ENCODE results near the gene AMMECR1. TPM values are rescaled to one million over a fixed set of nuclear protein-coding genes. Genes with fewer than 3 reads are reported as not detected.

The AMMECR1 gene
- total RNA-seq, 4 donors from 2014 or later, result 1.0 to 12.1 (median 6.9) TPM

DNA sequence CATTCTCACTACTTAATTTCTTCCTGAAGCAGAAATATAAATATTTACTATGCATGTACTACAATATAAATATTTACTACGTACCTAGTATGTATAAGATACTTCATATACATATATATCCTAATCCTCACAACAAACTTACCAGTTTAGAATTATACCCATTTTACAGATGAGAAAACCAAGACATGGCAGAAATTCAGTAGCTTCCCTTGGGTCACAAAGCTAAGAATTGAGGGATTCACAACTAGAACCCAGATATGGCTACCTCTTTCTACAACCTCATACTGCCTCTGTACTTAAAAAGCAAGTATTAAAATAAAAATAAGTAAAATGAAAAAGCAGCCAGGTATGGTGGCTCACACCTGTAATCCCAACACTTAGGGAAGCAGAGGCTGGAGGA lies 65.9 kb downstream of the AMMECR1 start:
- Histone ChIP-seq H3K4me1 (no peaks in the 10 kb centered on the region), H3K4me3 (no peak overlapping the region), H3K27me3 (no peaks in the 10 kb centered on the region), H3K9me3 (no peaks in the 10 kb centered on the region), H3K27ac (no peak overlapping the region), H3K36me3 (no peaks in the 10 kb centered on the region)
- no peak for TF ChIP-seq POLR2A (IDR thresholded peaks at IDR 0.05)
- TF ChIP-seq, protein P1, sequence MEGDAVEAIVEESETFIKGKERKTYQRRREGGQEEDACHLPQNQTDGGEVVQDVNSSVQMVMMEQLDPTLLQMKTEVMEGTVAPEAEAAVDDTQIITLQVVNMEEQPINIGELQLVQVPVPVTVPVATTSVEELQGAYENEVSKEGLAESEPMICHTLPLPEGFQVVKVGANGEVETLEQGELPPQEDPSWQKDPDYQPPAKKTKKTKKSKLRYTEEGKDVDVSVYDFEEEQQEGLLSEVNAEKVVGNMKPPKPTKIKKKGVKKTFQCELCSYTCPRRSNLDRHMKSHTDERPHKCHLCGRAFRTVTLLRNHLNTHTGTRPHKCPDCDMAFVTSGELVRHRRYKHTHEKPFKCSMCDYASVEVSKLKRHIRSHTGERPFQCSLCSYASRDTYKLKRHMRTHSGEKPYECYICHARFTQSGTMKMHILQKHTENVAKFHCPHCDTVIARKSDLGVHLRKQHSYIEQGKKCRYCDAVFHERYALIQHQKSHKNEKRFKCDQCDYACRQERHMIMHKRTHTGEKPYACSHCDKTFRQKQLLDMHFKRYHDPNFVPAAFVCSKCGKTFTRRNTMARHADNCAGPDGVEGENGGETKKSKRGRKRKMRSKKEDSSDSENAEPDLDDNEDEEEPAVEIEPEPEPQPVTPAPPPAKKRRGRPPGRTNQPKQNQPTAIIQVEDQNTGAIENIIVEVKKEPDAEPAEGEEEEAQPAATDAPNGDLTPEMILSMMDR (IDR thresholded peaks at IDR 0.05), result no peak
- intact Hi-C loops (cut with DNase I; ENCODE audit: low total_unique reads), result no loop called here
- DNase-seq, result no peak

DNA sequence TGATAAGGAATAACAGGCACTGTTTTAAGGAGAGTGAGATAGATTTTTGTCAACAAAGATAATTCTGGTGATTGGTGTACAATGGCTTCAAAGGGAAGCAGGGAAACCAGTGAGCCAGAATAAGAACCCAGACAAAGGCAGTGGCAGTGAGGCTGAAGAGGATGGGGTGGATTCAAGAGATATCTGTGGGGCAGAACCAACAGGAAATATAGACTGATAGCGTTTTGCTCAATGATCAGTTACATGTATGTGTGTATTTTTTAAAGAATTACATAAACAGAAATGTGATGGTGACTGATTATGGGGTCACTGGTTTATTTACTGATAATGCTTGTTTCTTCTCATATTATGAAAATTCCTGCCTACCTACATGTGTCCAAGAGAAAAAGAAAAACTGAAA lies 66.4 kb downstream of the AMMECR1 start:
- TF ChIP-seq POLR2A (IDR thresholded peaks at IDR 0.05), result no peak
- TF ChIP-seq, protein P1 (IDR thresholded peaks at IDR 0.05), result no peak
- Histone ChIP-seq H3K27me3 (no peaks in the 10 kb centered on the region), H3K4me1 (no peaks in the 10 kb centered on the region), H3K27ac (no peak overlapping the region), H3K4me3 (no peak overlapping the region), H3K9me3 (no peaks in the 10 kb centered on the region), H3K36me3 (no peaks in the 10 kb centered on the region)
- no peak for DNase-seq
- intact Hi-C loops (cut with DNase I; ENCODE audit: low total_unique reads), result no loop called here

DNA sequence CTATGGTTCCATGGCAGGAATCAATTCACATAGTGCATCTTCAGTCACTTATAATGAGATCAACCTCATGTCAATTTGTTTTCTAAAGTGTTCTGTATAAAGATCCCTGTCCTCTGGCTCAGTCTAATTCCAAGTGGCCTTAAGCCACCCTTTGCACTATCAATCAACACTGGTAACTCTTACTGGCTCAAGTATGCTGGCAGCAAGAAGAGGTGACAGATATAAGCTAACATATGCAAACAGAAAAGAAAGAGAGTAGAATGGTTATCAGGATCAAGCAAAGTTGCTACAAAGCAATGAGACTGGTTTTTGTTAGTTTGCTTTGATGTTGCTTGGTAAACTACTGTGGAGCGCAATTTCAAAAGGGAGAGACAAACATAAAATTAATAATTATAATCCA lies 67.0 kb downstream of the AMMECR1 start:
- Histone ChIP-seq H3K27ac (no peak overlapping the region), H3K9me3 (no peaks in the 10 kb centered on the region), H3K36me3 (no peaks in the 10 kb centered on the region), H3K4me3 (no peak overlapping the region), H3K27me3 (no peaks in the 10 kb centered on the region), H3K4me1 (no peaks in the 10 kb centered on the region)
- intact Hi-C loops (cut with DNase I; ENCODE audit: low total_unique reads), result no loop called here
- DNase-seq, result no peak
- TF ChIP-seq, protein P1 (IDR thresholded peaks at IDR 0.05), result no peak
- no peak for TF ChIP-seq POLR2A (IDR thresholded peaks at IDR 0.05)

- TF ChIP-seq, protein P1 (IDR thresholded peaks at IDR 0.05), result no peak
- TF ChIP-seq POLR2A (IDR thresholded peaks at IDR 0.05), result no peak
- Histone ChIP-seq H3K27me3 (no peaks in the 10 kb centered on the region), H3K27ac (no peak overlapping the region), H3K9me3 (no peaks in the 10 kb centered on the region), H3K4me3 (no peak overlapping the region), H3K36me3 (no peaks in the 10 kb centered on the region), H3K4me1 (no peaks in the 10 kb centered on the region)
- DNase-seq, result no peak
- intact Hi-C loops (cut with DNase I; ENCODE audit: low total_unique reads), result no loop called here
Measured at GRCh38 chrX:110248578-110248977, 69.3 kb downstream of the AMMECR1 start.

DNA sequence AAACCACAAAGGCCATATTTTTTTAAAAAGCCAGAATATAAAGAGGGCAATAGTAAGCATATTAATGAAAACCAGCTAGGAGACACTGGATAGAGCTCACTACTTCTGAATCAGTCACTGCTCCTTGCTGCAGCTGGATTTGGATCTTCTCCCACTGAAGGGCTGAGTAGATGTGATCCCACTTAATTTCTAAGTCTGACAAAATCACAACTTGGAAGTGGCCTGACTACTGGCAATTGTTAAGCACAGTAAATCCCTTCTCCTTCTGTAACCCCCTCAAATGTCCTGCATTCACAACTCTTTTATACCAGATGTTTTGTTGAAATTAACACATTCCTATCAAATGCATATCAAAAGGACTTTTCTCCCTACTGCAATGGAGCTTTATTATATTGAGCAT lies 72.9 kb downstream of the AMMECR1 start:
- H3K4me3 ChIP-seq, result no peak overlapping the region
- intact Hi-C loops (cut with DNase I; ENCODE audit: low total_unique reads), result no loop called here
- no peak for DNase-seq
- no peaks in the 10 kb centered on the region for H3K9me3 ChIP-seq
- H3K36me3 ChIP-seq, result no peaks in the 10 kb centered on the region
- no peak overlapping the region for H3K27ac ChIP-seq
- H3K27me3 ChIP-seq, result no peaks in the 10 kb centered on the region
- no peak for TF ChIP-seq POLR2A (IDR thresholded peaks at IDR 0.05)
- TF ChIP-seq, protein P1 (IDR thresholded peaks at IDR 0.05), result no peak
- H3K4me1 ChIP-seq, result no peaks in the 10 kb centered on the region

Data from uterus (tissue), 4 donors.